GM19023 (cell line): ENCODE data around the gene SS18.
"Not testable (repeated sequence)": the region's sequence is repeated elsewhere in the genome, so short reads cannot be mapped to it uniquely, and the experiment has no call there.

Source experiments
- ATAC-seq: cut with Tn5 transposase; IDR thresholded peaks from one replicate; pipeline ENCODE4 v1.9.1; 2021; ENCODE audit warnings: mild to moderate bottlenecking, moderate library complexity; ENCODE audit not compliant: unreplicated experiment

SS18 gene, protein sequence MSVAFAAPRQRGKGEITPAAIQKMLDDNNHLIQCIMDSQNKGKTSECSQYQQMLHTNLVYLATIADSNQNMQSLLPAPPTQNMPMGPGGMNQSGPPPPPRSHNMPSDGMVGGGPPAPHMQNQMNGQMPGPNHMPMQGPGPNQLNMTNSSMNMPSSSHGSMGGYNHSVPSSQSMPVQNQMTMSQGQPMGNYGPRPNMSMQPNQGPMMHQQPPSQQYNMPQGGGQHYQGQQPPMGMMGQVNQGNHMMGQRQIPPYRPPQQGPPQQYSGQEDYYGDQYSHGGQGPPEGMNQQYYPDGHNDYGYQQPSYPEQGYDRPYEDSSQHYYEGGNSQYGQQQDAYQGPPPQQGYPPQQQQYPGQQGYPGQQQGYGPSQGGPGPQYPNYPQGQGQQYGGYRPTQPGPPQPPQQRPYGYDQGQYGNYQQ

DNA sequence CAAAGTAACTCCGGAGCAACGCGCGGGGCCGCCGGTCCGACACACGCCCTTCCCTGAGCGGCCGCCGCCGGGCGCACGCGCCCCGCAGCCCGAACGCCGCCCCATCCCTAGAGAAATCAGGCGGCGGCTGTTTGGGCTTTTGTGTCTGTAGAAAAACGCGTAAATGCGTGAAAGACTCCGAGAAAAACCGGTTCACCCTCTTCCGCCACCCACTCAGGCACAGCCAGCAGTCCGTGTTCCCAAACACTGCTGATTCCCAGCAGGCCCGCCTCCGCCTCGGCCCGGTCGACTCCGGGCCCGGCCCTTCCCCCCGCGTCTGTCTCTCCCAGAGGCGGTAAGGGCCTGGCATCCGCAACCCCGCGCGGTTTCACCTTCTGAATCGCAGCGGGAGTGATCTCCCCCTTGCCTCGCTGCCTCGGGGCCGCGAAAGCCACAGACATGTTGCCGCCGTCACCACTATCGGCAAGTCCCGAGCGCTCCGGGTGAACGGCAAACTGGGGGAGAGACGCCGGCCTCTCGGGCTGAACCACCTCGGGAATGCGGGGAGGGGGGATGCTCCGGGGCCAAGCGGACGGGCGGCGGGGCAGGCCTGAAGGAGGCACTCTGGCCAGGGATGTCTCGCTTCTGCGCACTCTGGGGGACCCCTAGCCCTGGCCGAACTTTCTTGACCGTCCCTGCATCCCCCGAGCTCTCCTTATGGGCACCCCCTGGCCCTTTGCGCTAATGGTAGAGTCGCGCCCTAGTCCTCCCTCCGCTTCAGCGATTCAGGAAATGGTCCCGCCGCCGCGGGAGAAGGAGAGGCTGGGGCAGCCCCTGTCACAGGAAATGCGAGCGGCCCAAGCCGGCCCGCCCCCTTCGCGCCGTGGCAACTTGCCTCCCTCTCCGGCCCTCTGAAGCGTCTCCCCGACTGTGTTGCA, at the start of gene SS18:
TSS of gene SS18 (minus strand) at position 484 of the 917 bp plus-strand sequence. CDS start at position 440, 44 bp downstream.
- peak; percentile 78 for ATAC-seq

DNA sequence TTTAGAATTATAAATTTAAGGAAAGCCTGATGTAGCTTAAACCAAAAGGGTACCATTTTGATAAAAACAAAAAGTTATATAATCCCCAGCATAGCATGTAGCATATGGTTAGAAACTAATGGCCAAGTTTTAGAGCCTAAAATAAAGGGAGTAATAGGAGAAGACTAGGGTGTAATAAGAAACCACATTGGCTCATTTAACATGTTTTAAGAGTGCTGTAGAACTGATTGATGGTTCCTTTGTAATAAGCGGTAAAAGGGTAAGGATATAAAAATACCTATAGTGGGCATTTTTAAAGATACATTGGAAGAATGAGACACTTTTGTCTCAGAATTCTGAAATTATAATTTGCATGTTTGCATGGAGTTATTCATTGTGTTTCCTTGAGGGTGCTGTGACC, 45.1 kb upstream of the SS18 start:
- no peak for ATAC-seq

DNA sequence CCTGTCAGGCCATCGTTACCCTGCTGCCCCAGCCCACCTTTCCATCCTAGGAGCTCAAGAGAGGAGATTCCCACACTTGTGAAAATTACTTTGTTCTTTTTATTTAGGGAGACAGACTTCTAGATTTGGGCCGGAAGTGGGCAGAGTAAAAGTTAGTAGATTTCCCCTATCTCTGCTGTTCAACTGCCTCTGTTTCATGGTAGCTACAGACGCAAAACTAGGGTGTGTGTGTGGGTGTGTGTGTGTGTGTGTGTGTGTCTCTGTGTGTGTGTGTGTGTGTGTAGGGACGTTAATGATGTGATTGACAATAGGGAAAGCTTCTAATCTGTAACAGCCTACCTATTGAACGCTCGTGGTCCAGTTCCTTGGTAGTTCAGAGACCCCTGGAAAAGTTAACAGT, 43.7 kb upstream of the SS18 start:
- no peak for ATAC-seq

DNA sequence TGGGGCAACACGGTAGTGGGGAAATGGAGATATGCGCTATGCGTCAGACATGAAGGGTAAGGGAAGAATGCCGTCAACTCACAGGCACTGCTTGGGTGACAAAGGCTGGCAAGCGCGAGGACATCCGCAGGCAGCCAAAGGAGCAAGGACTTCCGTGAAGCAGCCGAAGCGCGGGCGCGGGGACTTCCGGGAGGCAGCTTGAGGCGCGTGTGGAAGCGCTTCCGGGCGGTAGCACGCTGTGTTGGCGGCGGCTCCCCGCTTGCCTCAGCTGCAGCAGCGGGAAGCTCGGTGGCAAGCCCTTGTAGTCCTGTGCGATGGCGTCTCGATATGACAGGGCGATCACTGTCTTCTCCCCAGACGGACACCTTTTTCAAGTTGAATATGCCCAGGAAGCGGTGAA, 43.2 kb upstream of the SS18 start, which contains the start of gene PSMA8:
TSS of gene PSMA8 (plus strand) at position 218 of the 400 bp plus-strand sequence. CDS start at position 315, 97 bp downstream.
- ATAC-seq = no peak

DNA sequence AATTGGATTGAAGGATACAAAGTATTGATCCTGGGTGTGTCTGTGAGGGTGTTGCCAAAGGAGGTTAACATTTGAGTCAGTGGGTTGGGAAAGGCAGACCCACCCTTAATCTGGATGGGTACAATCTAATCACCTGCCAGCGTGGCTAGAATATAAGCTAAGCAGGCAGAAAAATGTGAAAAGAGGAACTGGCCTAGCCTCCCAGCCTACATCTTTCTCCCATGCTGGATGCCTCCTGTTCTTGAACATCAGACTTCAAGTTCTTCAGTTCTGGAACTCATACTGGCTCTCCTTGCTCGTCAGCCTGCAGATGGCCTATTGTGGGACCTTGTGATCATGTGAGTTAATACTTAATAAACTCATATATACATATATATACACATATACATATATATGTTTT, 37.8 kb upstream of the SS18 start:
- ATAC-seq = not testable (repeated sequence)

DNA sequence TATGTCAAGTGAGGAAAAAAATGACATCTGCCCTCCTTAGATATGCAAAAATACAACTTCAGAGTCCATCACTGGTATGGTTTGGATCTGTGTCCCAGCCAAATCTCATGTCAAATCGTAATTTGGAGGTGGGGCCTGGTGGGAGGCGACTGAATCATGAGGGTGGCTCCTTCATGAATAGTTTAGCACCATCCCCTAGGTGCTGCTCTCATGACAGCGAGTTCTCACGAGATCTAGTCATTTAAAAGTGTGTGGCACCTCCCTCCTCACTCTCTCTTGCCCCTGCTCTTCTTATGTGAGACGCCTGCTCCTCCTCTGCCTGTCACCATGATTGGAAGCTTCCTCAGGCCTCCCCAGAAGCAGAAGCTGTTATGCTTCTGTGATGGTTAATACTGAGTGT, 37.4 kb upstream of the SS18 start:
- ATAC-seq = no peak

DNA sequence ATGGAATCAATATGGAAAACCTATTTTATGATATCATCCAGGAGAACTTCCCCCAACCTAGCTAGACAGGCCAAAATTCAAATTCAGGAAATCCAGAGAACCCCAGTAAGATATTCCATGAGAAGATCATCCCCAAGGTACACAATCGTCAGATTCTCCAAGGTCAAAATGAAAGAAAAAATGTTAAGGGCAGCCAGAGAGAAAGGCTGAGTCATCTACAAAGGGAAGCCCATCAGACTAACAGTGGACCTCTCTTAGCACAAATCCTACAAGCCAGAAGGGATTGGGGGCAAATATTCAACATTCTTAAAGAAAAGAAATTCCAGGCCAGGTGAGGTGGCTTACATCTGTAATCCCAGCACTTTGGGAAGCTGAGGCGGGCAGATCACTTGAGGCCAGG, 31.6 kb upstream of the SS18 start:
- ATAC-seq = not testable (repeated sequence)

DNA sequence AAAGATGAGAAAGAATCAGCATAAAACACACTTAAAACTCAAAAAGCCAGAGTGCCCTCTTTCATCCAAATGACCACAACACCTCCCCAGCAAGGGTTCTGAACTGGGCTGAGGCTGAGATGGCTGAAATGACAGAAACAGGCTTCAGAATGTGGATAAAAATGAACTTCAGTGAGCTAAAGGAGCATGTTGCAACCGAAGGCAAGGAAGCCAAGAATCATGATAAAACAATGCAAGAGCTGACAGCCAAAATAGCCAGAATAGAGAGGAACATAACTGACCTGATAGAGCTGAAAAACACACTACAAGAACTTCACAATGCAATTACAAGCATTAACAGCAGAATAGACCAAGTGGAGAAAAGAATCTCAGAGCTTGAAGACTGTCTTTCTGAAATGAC, 31.1 kb upstream of the SS18 start:
- ATAC-seq = no peak

DNA sequence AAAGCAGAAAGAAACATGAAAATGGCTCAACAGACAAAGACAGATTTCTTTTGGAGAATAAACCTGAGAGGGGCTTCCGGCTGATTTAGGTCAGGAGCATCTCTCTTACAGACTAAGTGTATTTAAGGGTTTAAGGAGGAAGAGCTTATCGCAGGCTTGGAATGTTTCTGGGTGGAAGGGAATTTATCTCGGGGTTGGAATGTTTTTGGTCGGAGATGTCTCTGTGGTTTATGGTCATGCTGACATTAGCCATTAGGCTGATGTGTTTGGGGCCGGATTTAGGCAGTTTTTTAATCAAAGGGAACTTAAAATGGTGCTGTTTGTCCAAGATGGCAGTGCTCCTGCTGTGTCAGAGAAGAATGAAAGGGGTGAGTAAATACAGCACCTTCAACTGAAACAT, 28.8 kb upstream of the SS18 start:
- ATAC-seq = no peak

DNA sequence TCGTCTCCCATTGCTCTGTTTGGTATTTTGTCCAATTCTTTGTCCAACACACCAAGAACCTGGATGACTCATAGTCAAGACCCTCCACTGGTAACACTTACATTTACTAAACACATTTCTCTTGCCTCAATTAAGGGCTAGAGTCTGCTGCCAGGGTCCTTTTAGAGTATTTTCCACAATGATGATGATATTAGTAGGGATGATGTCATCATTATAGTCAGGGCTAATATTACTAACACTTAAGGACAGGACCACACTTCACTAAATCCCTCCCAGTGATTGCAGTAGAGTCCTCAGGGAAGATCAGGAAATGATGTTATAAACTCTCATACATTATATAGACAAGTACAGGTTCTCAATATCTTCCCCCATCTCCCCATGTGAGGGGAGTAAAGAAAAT, 13.6 kb upstream of the SS18 start:
- no peak for ATAC-seq

DNA sequence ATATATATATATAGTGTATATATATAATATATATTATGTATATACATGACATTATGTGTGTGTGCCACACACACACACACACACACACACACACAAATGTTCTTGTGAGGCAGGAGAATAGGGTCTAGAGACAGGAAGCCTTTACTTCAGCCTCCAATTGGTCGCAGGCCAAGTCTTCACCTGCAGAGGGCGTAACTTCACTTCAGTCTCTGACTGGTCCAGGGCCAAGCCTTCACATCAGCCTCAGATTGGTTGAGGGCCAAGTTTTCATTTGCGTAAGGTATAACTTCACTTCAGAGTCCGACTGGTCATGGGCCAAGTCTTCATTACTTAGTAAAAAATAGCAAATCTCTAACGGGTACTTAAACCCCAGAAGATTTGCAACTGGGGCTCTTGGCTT, 13.2 kb upstream of the SS18 start:
- no peak for ATAC-seq

DNA sequence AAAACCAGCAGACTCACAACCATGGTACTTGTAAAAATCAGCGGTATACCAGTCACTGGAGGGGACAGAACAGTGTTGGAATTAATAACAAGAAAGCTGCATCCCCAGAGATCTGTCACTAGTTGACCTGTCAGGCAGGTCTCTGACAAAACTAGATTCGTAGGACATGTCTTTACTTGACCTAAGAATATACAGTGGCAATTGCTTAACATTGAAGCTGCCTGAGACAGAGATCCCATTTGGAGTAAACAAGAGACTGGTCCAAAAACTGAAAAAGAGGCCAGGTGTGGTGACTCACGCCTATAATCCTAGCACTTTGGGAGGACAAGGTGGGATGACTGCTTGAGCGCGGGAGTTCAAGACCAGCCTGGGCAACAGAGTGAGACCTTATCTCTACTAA, 7.2 kb upstream of the SS18 start:
- no peak for ATAC-seq

DNA sequence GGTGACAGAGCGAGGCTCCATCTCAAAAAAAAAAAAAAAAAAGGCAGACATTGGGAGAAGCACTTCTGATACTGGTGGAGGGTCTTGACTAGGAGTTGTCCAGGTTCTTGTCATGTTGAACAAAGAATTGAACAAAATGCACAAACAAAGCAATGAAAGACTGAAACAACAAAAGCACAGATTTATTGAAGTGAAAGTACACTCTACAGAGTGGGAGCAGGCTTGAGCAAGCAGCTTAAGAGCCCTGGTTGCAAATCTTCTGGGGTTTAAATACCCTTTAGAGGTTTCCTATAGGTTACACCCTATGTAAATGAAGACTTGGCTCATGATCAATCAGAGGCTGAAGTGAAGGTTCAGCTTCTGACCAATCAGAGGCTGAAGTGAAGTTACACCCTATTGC, 6.4 kb upstream of the SS18 start:
- no peak for ATAC-seq

DNA sequence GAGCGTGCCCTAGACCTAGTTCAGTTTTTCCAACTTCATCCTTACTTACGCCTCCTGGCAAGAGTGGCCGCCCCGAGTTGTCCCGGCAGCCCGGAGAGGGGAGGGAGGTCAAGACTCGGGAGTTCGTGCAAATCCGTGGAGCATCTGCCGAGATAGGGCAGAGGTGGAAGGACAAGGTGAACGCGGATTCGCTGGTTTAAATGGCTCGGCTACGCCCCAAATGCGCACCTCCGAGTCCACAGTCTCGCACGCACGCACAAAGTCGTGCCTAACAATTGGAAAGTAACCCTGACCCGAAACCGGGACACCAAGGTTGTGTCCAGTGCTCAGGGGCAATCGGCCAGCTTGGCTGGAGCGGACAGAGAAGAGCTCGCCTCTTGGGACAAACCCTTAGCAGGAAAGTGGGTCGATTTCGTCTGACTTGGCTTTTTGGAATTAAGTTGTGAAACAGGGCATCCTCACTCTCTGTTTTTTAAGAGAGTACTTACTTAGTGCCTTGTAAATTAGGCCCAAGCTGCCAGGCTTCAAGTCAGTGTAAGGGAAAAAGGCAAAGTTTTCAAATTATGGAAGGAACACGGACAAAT, 726 bp upstream of the SS18 start:
- peak; percentile 43 for ATAC-seq

DNA sequence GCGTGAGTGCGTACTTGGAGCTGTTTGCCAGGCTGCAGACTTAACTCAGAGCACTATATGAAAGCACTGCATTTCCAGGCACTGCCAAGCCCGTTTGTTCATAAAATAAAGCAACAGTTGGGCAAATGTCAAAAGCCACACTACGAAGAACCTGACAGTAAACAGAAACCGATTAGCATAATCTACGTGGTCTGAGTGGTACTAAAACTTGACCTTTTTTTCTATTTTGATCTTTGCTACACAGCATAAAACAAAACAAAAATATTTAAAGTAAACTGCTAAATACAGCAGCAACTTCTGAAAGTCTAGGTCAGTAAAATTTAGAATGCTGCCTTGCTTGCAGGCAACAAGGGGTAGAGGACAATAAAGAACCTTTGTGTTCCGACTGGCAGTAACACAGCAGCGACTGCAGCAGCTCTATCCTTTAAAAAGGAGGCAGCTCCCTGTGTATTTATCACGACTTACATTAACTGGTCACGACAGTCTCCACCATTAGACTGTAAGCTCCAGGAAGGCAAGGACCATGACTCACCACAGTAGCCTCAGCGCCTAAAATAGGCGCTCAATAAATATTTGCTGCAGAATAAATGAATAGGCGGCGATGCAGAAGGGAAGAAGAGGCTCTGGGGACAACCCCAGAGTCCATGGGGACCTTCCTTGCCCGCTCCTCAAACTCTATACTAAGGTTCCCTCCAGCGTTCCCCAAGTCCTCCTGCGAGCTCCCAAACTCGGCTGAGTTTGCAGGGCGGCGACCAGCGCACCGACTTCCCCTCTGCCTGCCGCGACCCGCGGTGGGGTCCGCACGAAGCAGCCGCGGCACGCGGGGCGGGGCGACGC, 902 bp downstream of the SS18 start:
- peak; percentile 5 for ATAC-seq

DNA sequence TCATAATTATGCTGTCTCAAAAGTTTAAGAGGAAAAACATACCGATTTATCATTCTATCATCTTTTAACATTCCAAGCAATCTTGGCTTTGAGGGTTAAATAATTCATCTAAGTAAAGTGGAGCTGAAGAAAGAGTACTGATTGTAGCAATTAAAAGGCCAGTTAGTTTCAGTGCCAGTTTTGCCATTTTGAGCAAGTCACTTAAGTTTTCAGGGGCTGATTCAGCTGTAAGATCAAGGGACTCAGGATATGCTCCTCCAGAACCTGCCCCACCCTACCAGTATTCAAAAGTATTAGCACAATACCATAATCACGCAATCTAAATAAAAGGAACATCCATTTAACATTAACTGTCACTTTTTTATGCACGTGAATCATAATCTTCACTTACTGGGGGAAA, 1.9 kb downstream of the SS18 start:
- ATAC-seq = no peak

DNA sequence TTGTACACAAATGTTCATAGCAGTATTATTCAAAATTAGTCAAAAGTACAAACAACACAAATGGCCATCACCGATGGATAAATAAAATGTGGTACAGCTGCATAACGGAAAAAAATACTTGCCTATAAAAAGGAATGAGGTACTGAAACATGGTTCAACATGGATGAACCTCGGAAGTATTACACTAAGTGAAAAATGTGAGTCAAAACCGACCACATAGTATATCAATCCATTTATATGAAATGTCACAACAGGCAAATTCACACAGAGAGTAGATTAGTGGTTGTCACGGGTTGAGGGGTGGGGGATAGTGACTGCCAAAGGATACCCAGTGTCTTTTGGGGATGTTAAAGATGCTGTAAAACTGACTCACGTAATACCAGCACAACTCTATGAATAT, 3.5 kb downstream of the SS18 start:
- ATAC-seq = no peak

DNA sequence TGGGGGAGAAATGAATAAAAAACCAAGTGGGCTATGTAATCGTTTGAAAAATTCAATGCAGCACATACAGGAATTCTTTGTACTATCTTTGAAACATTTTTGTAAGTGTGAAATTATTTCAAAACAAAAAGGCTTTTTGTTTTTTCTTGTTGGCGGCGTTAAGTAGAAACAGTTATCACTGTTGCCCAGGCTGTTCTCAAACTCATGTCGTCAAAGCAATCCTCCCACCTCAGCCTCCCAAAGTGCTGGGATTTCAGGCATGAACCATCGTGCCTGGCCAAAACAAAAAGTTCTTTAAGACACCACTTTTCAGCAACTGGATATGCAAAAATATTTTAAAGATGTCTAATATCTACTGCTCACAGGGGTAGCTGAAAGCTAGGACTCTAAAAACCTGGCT, 5.4 kb downstream of the SS18 start:
- no peak for ATAC-seq

DNA sequence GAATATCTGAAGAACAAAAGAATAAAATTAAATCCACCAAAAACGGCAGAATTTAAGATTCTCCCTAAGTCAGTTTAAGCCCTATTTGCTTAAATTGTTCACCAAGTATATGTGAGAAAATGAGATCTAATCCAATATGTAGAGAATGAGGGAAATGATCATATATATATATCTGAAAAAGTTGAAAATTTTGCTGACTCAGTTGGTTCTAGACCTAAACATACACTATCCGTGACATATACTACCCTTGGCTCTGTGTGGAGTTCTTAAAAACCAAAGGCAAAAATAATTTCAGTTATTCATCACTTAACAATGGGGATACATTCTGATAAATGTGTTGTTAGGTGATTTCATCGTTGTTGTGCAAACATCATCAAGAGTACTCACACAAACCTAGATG, 7.3 kb downstream of the SS18 start:
- no peak for ATAC-seq

DNA sequence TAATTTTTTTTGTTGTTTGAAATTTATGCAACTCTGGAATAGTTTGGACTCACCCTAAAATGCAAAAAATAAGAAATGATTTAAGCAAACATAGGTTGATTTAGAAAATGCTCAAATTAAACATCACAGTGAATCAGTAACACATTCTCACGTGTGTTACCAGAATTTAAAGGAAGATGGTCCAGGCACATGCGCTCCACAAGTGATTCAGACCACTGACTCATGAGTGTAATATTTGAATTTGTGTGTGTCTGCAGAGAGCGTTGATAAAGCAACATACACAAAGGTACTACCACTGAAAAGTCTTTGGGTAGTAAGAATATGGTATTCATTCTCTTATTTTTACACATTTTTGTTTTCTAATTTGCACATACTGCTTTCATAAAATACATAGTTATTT, 7.9 kb downstream of the SS18 start:
- no peak for ATAC-seq

DNA sequence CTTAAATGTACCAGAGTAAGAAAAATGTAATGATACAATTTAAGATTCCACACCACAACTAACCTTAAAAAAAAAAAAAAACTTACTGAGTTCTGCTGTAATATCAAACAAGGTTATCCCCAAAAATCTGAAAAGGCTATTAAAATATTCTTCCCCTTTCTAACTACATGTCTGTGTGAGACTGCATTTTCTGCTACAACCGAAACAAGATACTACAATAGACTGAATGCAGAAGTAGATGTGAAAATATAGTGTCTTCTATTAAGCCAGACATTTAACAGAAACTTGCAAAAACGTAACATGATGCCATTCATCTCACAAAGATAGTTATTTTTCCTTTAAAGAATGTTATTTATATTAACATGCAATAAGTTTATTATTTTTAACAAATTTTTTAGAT, 16.2 kb downstream of the SS18 start:
- no peak for ATAC-seq
